Measurements from ENCODE around the gene SLC35F3. TPM values are rescaled to one million over a fixed set of nuclear protein-coding genes. Genes with fewer than 3 reads are reported as not detected.

Gene SLC35F3
- total RNA-seq, 4 donors from 2014 or later = 1.7 TPM; not detected in 3

GRCh38 chr1:234083460-234083859 is 179.0 kb downstream of the SLC35F3 start:
- DNase-seq = no peak
- Histone ChIP-seq H3K9me3 (no peaks in the 10 kb centered on the region), H3K27ac (no peak overlapping the region), H3K27me3 (no peaks in the 10 kb centered on the region), H3K4me1 (no peaks in the 10 kb centered on the region), H3K36me3 (no peaks in the 10 kb centered on the region), H3K4me3 (no peak overlapping the region)
- no peak for TF ChIP-seq POLR2A (IDR thresholded peaks at IDR 0.05)
- no peak for TF ChIP-seq CTCF (IDR thresholded peaks at IDR 0.05)

DNA sequence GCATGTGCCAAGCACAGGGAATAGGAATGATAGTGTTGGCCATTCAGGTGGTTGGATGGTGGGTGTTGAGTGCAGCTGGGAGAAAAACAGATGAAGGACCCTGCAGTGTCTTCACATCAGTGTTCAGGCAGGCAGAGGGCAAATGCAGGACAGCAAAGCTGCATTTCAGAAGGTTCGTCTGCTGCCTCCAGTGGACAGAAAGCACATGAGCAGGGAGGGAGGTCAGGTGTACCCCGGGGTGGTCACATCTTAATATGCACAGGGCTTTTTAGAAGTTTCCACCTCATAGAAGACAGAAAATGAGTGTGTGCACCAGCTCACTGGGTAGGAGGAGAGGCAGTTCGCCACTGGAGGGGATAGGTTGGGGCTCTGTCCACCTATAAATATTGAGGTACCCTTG is 184.9 kb downstream of the SLC35F3 start:
- TF ChIP-seq POLR2A (IDR thresholded peaks at IDR 0.05) (no peak), CTCF (IDR thresholded peaks at IDR 0.05) (no peak)
- DNase-seq = no peak
- Histone ChIP-seq H3K27me3 (no peaks in the 10 kb centered on the region), H3K4me1 (no peaks in the 10 kb centered on the region), H3K36me3 (no peaks in the 10 kb centered on the region), H3K9me3 (no peaks in the 10 kb centered on the region), H3K4me3 (no peak overlapping the region), H3K27ac (no peak overlapping the region)

- DNase-seq = no peak
- Histone ChIP-seq H3K27ac (no peak overlapping the region), H3K4me1 (no peaks in the 10 kb centered on the region), H3K36me3 (no peaks in the 10 kb centered on the region), H3K27me3 (no peaks in the 10 kb centered on the region), H3K4me3 (no peak overlapping the region), H3K9me3 (no peaks in the 10 kb centered on the region)
- TF ChIP-seq POLR2A (IDR thresholded peaks at IDR 0.05) = no peak
- no peak for TF ChIP-seq CTCF (IDR thresholded peaks at IDR 0.05)
Observed at GRCh38 chr1:234090212-234091064, 186.0 kb downstream of the SLC35F3 start.

DNA sequence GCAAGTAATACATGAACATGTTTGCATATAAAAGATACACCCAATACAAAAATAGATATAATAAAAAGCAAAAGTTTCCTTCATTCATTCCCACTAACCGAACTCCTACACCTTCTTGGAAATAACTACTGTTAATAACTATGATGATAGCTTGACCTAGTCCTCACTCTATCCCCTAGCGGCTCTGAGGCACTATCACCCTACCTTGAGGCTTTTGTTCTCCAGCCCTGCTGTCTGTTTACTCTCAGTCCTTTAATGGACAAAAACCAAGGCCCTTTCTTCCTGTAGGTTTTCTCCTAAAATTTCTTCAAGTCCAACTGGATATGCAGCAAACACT is 186.6 kb downstream of the SLC35F3 start:
- no peak for DNase-seq
- H3K27me3 ChIP-seq = no peaks in the 10 kb centered on the region

DNA sequence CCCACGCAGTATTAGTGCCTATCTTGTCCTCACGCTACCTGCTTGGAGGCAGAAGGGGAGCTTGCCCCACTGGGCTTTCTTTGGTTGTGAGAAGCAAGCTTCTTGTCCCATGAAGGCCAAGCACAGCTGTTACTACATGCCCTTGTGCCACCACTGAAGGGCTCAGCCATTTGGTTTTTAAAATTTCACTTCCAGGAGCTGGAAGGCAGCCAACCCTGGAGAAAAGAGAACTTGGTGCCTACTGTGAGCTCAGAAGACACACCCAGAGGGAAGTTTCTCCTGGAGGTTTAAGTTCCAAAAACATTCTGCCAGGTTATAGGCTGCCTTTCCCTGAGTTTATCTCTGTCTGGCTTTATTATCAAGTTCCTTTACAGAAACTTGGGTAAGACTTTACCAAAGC is 187.4 kb downstream of the SLC35F3 start:
- H3K27me3 ChIP-seq = no peaks in the 10 kb centered on the region
- no peaks in the 10 kb centered on the region for H3K4me1 ChIP-seq
- TF ChIP-seq POLR2A (IDR thresholded peaks at IDR 0.05) = no peak
- no peak for TF ChIP-seq CTCF (IDR thresholded peaks at IDR 0.05)
- H3K27ac ChIP-seq = no peak overlapping the region
- H3K36me3 ChIP-seq = no peaks in the 10 kb centered on the region
- H3K9me3 ChIP-seq = no peaks in the 10 kb centered on the region
- no peak overlapping the region for H3K4me3 ChIP-seq
- DNase-seq = no peak

More for the DNA sequence above, 186.6 kb downstream of the SLC35F3 start:
- Histone ChIP-seq H3K4me1 (no peaks in the 10 kb centered on the region), H3K9me3 (no peaks in the 10 kb centered on the region), H3K36me3 (no peaks in the 10 kb centered on the region), H3K4me3 (no peak overlapping the region), H3K27ac (no peak overlapping the region)
- no peak for TF ChIP-seq POLR2A (IDR thresholded peaks at IDR 0.05)
- no peak for TF ChIP-seq CTCF (IDR thresholded peaks at IDR 0.05)

Measured in Peyer's patch (tissue), 4 donors.